Transverse colon (tissue), 4 donors: ENCODE data around the gene DHCR7.

Experiments used
- CTCF ChIP-seq, 5 experiments: fragments of 200-600 bp in 3 of 5; fragments of 450-650 bp in 2 of 5; sonication (generic) in 3 of 5; IDR thresholded peaks; 1 replicate in 2 of 5; 2 replicates in 3 of 5; pipeline ENCODE4 v1.5.1; 2016 to 2017; ENCODE audit warnings: antibody characterized with exemption in 5 of 5, inconsistent platforms in 3 of 5, mild to moderate bottlenecking in 2 of 5, moderate library complexity in 1 of 5
- EP300 ChIP-seq: sonication (generic); formaldehyde crosslinking; IDR thresholded peaks from one replicate; pipeline ENCODE4 v1.6.1; 2017; ENCODE audit warnings: antibody characterized with exemption, low read depth
- POLR2A ChIP-seq: fragments of 450-650 bp; IDR thresholded peaks from one replicate; pipeline ENCODE4 v1.6.1; 2016; ENCODE audit warnings: antibody characterized with exemption, mild to moderate bottlenecking, moderate library complexity
- POLR2AphosphoS5 ChIP-seq, 3 donors: sonication (generic); formaldehyde crosslinking; IDR thresholded peaks; one replicate each; pipeline ENCODE4 v1.6.1; 2016; ENCODE audit warnings: antibody characterized with exemption in 3 of 3

DNA sequence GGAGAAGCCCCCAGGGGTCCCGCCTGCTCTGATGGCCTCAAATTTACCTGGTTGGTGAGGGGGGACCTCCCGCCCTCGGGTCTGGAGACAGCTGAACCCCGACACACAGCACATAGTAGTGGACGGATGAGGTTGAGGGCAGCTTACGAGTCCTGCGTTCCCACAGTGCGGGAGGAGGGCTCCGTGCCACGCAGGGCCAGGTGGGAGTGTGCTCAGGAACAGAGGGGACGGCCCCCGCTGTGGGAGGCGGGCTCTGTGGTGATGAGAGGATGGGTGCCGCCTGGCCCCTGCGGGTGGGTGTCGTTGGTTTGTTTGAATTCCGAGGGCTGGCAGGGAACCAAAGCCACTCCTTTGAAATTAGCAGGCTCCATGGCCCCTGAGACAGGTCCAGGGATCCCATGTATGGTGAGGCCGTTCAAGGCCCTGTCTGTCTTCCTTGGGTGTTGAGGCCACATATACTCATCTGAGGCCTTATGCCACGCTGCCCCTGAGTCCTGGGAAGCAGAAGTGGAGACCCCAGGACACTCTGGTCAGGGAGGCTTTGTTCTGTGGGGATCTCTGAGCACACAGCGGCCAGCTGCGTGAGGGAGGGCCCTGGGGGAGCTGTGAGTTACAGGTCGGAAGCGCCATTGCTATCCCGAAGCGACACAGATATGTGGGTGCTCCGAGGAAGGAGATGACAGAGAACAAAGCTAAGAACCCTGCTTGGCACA lies 26.7 kb upstream of the DHCR7 start:
- TF ChIP-seq CTCF (IDR thresholded peaks at IDR 0.05): no peak
- no peak for TF ChIP-seq POLR2A
- TF ChIP-seq POLR2AphosphoS5 (IDR thresholded peaks at IDR 0.05): no peak
- TF ChIP-seq EP300: no peak
